Smooth muscle cell (in vitro differentiated cells): ENCODE results near the gene FARS2. TPM values are rescaled to one million over a fixed set of nuclear protein-coding genes. Genes with fewer than 3 reads are reported as not detected.

Experiments used
- DNase-seq: peaks from one replicate; lab custom pipeline; 2025; ENCODE audit not compliant: unreplicated experiment; lab: John Stamatoyannopoulos, UW
- H2AFZ ChIP-seq: fragments of 200-600 bp; sonication (generic); 2 replicates; pipeline ENCODE4 v1.6.0; 2016; ENCODE audit warnings: antibody characterized with exemption, low read depth, mild to moderate bottlenecking
- H3F3A ChIP-seq: fragments of 200-600 bp; sonication (generic); 2 replicates; pipeline ENCODE4 v1.6.0; 2017; ENCODE audit warnings: antibody characterized with exemption, low read depth
- H3K27ac ChIP-seq: fragments of 200-600 bp; sonication (generic); 2 replicates; pipeline ENCODE4 v1.5.1; 2016; ENCODE audit warnings: low read depth, mild to moderate bottlenecking
- H3K27me3 ChIP-seq: fragments of 200-600 bp; sonication (generic); 2 replicates; pipeline ENCODE4 v1.6.1; 2016; ENCODE audit warnings: low read depth, mild to moderate bottlenecking
- H3K36me3 ChIP-seq: fragments of 200-600 bp; sonication (generic); 2 replicates; pipeline ENCODE4 v1.5.1; 2016; ENCODE audit warnings: low read depth
- H3K4me1 ChIP-seq: fragments of 200-600 bp; sonication (generic); 2 replicates; pipeline ENCODE4 v1.5.1; 2016; ENCODE audit warnings: low read depth
- H3K4me2 ChIP-seq: fragments of 200-600 bp; sonication (generic); 2 replicates; pipeline ENCODE4 v1.6.0; 2016; ENCODE audit warnings: mild to moderate bottlenecking
- H3K4me3 ChIP-seq: fragments of 200-600 bp; sonication (generic); 2 replicates; pipeline ENCODE4 v1.5.1; 2016; ENCODE audit warnings: mild to moderate bottlenecking
- H3K79me2 ChIP-seq: fragments of 200-600 bp; sonication (generic); 2 replicates; pipeline ENCODE4 v1.6.0; 2016; ENCODE audit warnings: low read depth, mild to moderate bottlenecking
- H3K9ac ChIP-seq: fragments of 200-600 bp; sonication (generic); 2 replicates; pipeline ENCODE4 v1.6.0; 2016; ENCODE audit warnings: low read depth
- H3K9me3 ChIP-seq: fragments of 200-600 bp; sonication (generic); replicated peaks from 2 replicates; pipeline ENCODE4 v1.5.1; 2016; ENCODE audit warnings: low read depth
- H4K20me1 ChIP-seq: fragments of 200-600 bp; sonication (generic); 2 replicates; pipeline ENCODE4 v1.6.0; 2016; ENCODE audit warnings: low read depth
- WGBS: methylation state at CpG from one replicate; pipeline ENCODE4 v1.1.7; 2016; ENCODE audit warnings: low lambda C conversion rate; 5-methylcytosine and 5-hydroxymethylcytosine counted together
- polyA plus RNA-seq: library from polyadenylated mRNA; unstranded; fragments of >200 nt; fragmentation: Nextera tagmentation; extraction: Ambion mirVana; gene quantifications from 2 replicates; pipeline ENCODE4 v1.2.1, GENCODE V29; 2016
- total RNA-seq: library from RNA; depleted of rRNA; stranded (reverse); fragments of >200 nt; gene quantifications from 2 replicates; pipeline ENCODE4 v1.2.3, GENCODE V29; 2014
- TF ChIP-seq, protein P1 (sequence below): fragments of 200-600 bp; sonication (generic); IDR thresholded peaks from 2 replicates; pipeline ENCODE4 v1.5.1; 2017; ENCODE audit warnings: borderline replicate concordance, mild to moderate bottlenecking, antibody characterized with exemption; ENCODE audit not compliant: insufficient read depth, poor library complexity, severe bottlenecking

The FARS2 gene
- total and polyA plus RNA-seq, 2 experiments from 2014 or later: 9.6 to 13.2 TPM

- DNase-seq: no peak
- H3K4me3 ChIP-seq: no peak overlapping the region
Observed at GRCh38 chr6:5425267-5425666, 164.0 kb downstream of the FARS2 start.

DNA sequence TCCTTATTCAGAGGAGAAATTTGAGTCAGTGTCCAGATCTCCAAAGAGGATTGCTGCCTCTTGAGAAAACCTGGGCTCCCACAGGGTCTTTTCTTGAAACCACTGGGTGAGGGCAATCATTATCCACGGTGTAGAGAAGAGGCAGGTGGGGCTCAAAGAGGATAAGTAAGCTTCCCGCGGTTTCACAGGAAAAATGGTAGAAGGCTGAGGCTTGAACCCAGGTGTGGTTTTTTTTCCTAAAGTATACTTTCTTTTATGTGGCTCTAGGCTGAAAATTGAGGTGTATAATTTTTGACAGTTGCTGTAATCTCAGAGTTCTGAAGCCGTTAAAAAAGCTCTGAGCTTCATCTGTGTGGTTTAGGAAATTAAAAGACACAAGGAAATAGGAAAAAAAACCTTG, 164.5 kb downstream of the FARS2 start:
- Histone ChIP-seq H3K4me1 (no peaks in the 10 kb centered on the region), H3K79me2 (no peaks in the 10 kb centered on the region), H3K4me2 (no peak overlapping the region), H4K20me1 (peaks cover 12% of the 10 kb centered on the region), H3K27me3 (no peaks in the 10 kb centered on the region), H3K9me3 (no peaks in the 10 kb centered on the region), H3K9ac (no peak overlapping the region), H2AFZ (no peak overlapping the region), H3F3A (no peaks in the 10 kb centered on the region), H3K36me3 (no peaks in the 10 kb centered on the region), H3K27ac (no peak overlapping the region), H3K4me3 (no peak overlapping the region)
- TF ChIP-seq, protein P1, sequence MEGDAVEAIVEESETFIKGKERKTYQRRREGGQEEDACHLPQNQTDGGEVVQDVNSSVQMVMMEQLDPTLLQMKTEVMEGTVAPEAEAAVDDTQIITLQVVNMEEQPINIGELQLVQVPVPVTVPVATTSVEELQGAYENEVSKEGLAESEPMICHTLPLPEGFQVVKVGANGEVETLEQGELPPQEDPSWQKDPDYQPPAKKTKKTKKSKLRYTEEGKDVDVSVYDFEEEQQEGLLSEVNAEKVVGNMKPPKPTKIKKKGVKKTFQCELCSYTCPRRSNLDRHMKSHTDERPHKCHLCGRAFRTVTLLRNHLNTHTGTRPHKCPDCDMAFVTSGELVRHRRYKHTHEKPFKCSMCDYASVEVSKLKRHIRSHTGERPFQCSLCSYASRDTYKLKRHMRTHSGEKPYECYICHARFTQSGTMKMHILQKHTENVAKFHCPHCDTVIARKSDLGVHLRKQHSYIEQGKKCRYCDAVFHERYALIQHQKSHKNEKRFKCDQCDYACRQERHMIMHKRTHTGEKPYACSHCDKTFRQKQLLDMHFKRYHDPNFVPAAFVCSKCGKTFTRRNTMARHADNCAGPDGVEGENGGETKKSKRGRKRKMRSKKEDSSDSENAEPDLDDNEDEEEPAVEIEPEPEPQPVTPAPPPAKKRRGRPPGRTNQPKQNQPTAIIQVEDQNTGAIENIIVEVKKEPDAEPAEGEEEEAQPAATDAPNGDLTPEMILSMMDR: no peak
- 85% methylated on average over 4 of the region's 4 CpGs for WGBS
- DNase-seq: no peak

More at GRCh38 chr6:5425267-5425666, 164.0 kb downstream of the FARS2 start:
- TF ChIP-seq, protein P1: no peak
- Histone ChIP-seq H3K4me1 (no peaks in the 10 kb centered on the region), H3K27me3 (no peaks in the 10 kb centered on the region), H3K36me3 (no peaks in the 10 kb centered on the region), H3F3A (no peaks in the 10 kb centered on the region), H3K27ac (no peak overlapping the region), H2AFZ (no peak overlapping the region), H4K20me1 (peaks cover 12% of the 10 kb centered on the region), H3K9me3 (no peaks in the 10 kb centered on the region), H3K4me2 (no peak overlapping the region), H3K79me2 (no peaks in the 10 kb centered on the region), H3K9ac (no peak overlapping the region)
- 88% methylated on average over 7 of the region's 7 CpGs for WGBS

- Histone ChIP-seq H3K4me2 (no peak overlapping the region), H3K4me3 (no peak overlapping the region), H3K9me3 (no peaks in the 10 kb centered on the region), H2AFZ (no peak overlapping the region), H3K9ac (no peak overlapping the region), H3K27ac (no peak overlapping the region), H4K20me1 (peaks cover 12% of the 10 kb centered on the region), H3K36me3 (no peaks in the 10 kb centered on the region), H3K27me3 (no peaks in the 10 kb centered on the region), H3K4me1 (no peaks in the 10 kb centered on the region), H3F3A (no peaks in the 10 kb centered on the region), H3K79me2 (no peaks in the 10 kb centered on the region)
- no peak for DNase-seq
- 69% methylated on average over 5 of the region's 5 CpGs for WGBS
- TF ChIP-seq, protein P1: no peak
Observed at GRCh38 chr6:5427586-5427985, 166.3 kb downstream of the FARS2 start.

DNA sequence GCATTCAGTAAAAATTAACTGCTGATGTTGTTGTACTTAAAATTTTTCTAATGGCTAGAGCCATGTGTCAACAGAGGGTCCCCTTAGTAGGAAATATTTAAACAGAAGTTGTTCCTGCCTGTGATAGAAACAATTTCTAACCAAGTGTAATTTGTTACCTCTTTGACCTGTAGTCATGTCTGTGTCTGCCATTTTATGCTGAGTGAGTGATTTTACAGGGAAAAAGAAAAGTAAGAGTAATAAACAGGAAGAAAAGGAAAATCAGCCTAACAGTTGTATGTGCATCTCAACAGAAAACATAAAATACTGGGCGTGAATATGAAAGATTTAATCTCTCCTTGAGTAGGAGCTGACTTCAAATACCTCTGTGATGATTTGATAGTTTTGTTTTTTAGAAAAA, 172.0 kb downstream of the FARS2 start:
- Histone ChIP-seq H2AFZ (no peak overlapping the region), H4K20me1 (no peaks in the 10 kb centered on the region), H3K4me3 (no peak overlapping the region), H3K36me3 (no peaks in the 10 kb centered on the region), H3K27ac (no peak overlapping the region), H3K27me3 (no peaks in the 10 kb centered on the region), H3K4me1 (no peaks in the 10 kb centered on the region), H3F3A (no peaks in the 10 kb centered on the region), H3K4me2 (no peak overlapping the region), H3K79me2 (no peaks in the 10 kb centered on the region), H3K9me3 (no peaks in the 10 kb centered on the region), H3K9ac (no peak overlapping the region)
- DNase-seq: no peak
- TF ChIP-seq, protein P1: no peak
- 94% methylated on average over 1 of the region's 1 CpG for WGBS
